NCI-H2107 treated with DMSO at 0.1 percent for 48 hours (cell line): ENCODE data around the gene RXFP4.
"Not testable (repeated sequence)": the region's sequence is repeated elsewhere in the genome, so short reads cannot be mapped to it uniquely, and the experiment has no call there.

ENCODE experiments used
- DNase-seq: peaks from one replicate; lab custom pipeline; 2025; ENCODE audit not compliant: unreplicated experiment; lab: John Stamatoyannopoulos, UW

Gene RXFP4

GRCh38 chr1:155929057-155929456 lies 12.4 kb upstream of the RXFP4 start:
- no peak for DNase-seq

GRCh38 chr1:155930725-155931124 lies 10.7 kb upstream of the RXFP4 start:
- DNase-seq: not testable (repeated sequence)

DNA sequence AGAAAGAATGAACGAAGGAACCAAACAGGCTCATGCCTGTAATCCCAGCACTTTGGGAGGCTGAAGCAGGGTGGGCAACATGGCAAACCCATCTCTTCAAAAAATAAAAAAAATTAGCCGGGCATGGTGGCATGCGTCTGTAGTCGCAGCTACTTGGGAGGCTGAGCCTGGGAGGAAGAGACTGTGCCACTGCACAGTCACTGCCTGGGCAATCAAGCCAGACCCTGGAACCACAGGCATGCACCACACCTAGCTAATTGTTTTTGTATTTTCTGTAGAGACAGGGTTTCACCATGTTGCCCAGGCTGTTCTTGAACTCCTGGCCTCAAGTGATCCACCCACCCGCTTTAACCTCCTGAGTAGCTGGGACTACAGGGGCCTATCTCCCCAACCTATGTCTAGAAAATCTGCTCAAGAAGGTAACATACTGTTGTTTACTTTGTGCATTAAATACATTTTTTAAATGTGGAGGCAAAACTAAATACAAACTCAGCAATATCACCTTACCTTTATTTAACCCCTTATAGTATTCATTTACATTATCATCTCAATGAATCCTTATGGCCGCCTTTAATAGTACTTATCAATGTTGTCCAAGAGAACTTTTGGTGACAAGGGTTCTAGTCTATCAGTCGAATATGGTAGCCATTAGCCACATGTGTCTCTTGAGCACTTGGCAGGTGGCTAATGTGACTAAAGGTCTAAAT lies 10.0 kb upstream of the RXFP4 start:
- DNase-seq: no peak

DNA sequence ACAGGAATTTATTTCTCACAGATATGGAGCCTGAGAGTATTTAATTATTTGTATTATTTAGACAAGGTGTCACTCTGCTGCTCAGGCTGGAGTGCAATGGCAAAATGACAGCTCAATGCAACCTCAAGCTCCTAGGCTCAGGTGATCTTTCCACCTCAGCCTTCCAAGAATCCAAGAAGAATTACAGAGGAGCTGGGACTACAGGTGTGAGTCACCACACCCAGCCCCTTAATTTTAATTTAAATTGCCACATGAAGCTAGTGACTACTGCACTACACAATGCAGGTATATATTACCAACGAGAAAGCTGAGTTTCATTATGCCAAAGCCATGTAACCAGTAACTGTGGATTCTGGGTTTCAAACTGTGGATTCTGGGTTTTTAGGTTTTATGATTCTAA lies 9.4 kb upstream of the RXFP4 start:
- no peak for DNase-seq

GRCh38 chr1:155932487-155932886 lies 9.0 kb upstream of the RXFP4 start:
- DNase-seq: no peak

DNA sequence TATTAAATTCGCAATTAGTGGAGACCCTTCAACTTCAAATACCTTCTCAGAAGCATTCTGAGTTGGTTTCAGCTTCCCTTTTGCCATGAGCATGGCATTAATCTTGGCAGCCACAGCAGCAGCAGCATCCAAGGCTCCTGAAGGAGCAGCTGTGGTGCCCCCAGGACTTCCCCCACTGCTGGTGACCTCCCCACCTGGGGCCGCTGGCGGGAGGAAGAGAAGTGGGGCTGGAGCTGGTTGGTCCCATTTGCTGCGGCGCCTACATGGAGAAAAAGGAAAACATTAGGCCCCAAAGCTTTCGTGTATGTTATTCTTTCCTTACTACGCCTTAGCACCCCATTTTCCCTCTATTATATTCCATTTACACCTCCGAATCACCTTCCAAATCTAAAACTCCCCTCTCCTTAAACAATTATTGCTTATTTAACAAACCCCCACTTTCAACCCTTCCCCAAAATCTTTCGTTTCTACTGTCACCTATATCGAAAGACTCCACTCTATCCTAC lies 7.8 kb upstream of the RXFP4 start:
- DNase-seq: no peak

DNA sequence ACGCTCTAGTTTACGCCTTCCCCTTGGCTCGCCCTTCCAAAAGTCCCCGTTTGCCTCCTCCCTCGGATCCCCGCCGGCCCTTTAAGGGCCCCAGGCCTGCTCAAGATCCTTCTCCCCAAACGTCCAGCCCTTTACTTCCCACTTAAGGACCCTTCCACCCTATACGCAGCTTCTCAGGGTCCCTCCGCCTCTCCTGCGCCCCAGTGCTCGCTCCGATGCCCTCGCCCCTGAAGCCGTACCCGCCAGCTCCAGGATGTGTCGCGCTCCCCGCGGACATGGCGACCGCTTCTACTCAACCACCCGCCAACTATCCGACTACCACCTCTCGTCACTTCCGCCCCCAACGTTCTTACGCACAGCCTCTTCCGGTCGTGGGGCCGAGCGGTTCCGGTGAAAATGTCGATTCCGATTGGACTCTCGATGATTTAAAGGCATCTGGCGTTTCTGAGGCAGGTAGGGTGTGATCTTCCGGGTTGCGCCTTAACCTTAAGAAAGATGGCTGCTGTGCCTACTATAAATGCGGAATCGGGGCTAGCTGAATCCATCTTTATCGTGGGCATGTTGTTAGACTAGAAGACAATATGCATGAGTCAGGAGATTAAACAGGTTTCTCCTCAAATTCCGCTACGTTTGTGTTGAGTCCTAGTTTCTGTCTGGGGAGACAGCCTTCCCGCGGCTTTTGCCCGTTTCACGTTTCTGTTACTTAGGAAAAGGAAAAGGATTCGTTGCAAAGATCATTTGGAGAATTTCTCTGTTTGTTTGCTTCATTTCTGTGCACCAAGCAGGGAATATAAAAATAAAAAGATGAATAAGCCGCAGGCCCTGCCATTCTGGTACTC lies 7.1 kb upstream of the RXFP4 start, which contains the start of gene KHDC4:
KHDC4 (minus strand) TSS at position 317 of the 839 bp plus-strand sequence; CDS start at position 277, 40 bp downstream.
- DNase-seq: peak; percentile 100

GRCh38 chr1:155934936-155935590 lies 6.4 kb upstream of the RXFP4 start:
- peak; percentile 59 for DNase-seq

DNA sequence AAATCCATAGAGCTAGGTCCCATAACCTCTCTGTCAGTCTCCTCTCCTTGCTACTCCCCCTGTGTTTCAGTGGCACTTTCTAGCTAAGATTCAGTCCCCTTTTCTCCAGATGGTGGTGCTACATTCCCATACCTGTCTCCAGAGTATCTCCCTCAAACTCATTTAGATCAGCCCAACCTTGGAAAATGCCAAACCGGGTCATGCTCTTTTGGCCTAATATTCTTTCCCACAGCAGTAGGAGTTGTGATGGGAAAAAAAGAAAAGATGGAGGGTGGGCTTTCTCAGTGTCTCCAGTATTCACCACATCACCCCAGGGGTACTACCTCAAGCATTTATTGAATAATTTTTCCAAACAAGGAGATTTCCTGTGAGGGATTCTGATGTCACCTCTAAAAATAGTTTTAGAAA lies 3.2 kb upstream of the RXFP4 start:
- peak; percentile 90 for DNase-seq

DNA sequence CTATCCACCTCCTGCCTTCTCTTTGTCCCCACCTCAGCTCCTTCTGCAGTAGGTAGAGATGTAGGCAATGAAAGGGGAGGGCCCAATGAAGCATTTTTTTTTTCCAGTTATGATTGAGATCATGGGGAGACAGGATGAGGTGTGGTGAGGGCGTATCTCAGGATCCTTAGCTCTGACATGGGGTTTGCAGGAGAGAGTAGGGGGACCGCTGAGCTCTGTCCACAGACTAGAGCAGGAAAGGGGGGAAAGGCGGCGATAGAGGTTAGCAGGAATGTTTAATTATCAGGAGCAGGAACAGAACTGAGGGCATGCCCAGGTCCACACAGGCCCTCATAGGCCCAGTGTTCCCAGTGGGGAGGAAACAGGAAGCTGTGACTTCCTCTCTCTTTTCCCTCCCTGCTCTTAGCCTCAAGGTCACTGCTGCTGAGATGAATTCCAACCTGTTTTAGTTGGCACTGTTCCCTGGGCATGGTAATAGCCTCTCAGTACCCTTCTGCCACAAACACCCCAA lies 901 bp upstream of the RXFP4 start:
- no peak for DNase-seq

DNA sequence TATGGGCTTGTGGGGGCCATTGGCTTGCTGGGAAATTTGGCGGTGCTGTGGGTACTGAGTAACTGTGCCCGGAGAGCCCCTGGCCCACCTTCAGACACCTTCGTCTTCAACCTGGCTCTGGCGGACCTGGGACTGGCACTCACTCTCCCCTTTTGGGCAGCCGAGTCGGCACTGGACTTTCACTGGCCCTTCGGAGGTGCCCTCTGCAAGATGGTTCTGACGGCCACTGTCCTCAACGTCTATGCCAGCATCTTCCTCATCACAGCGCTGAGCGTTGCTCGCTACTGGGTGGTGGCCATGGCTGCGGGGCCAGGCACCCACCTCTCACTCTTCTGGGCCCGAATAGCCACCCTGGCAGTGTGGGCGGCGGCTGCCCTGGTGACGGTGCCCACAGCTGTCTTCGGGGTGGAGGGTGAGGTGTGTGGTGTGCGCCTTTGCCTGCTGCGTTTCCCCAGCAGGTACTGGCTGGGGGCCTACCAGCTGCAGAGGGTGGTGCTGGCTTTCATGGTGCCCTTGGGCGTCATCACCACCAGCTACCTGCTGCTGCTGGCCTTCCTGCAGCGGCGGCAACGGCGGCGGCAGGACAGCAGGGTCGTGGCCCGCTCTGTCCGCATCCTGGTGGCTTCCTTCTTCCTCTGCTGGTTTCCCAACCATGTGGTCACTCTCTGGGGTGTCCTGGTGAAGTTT lies 550 bp downstream of the RXFP4 start:
- no peak for DNase-seq

DNA sequence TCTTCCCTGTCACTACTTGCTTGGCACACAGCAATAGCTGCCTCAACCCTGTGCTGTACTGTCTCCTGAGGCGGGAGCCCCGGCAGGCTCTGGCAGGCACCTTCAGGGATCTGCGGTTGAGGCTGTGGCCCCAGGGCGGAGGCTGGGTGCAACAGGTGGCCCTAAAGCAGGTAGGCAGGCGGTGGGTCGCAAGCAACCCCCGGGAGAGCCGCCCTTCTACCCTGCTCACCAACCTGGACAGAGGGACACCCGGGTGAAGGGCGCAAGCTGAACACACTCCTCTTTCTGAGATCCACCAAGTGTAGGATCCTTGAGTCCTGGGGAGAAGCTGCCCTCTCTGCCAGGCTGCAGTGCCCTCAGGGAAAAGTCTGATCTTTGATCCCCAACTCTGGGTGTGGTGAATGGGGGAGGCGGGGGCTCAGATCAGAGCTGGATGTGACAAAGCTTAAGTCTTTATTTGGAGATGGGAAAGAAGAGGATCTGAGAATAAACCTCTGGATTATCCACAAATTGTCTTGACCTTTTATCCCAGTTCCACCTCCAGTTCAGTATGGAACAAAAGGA lies 1.2 kb downstream of the RXFP4 start:
- no peak for DNase-seq

- DNase-seq: peak; percentile 36
Observed at GRCh38 chr1:155944444-155944799, 3.0 kb downstream of the RXFP4 start.

GRCh38 chr1:155946633-155947219 lies 5.3 kb downstream of the RXFP4 start:
- no peak for DNase-seq

DNA sequence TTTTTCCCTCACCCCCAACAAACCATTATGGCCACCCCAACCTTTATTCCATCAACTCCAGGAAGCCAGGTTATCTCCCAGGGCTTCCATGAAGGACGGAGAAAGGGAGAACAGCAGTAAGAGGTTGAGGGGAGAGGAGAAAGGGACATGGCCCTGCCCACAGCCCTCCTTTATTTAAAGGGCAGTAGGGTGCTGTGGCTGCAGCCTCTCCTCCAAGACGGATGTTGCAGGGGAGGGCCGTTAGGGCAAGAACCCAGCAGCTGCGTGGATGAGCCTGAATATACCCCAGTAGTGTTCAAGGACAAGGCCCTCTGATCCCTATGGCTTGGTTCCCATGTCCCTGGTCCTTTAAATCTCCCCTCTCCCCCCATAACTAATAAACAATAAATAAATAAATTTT lies 5.9 kb downstream of the RXFP4 start:
- DNase-seq: no peak

DNA sequence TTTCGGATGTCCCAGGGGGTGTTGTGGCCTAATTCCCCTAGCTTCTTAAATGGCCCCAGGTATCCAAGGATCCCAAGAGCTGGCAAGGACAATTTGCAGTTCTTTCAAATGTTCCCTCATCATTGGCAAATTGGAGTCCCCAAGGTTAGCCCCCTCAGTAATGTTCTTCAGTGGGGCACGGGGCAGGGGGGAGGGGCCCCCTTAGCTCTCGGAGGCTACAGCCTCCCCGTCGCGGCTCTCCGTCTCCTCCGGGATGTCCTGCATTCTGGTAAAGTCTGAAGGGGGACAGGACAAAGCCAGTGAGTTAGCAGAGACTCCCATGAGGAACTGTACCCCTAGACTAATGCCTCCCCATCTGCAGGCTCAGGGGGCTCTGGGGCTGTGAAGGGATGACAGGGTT lies 6.3 kb downstream of the RXFP4 start:
- no peak for DNase-seq

GRCh38 chr1:155950829-155951228 lies 9.4 kb downstream of the RXFP4 start:
- DNase-seq: no peak

GRCh38 chr1:155951753-155952504 lies 10.5 kb downstream of the RXFP4 start:
- no peak for DNase-seq

DNA sequence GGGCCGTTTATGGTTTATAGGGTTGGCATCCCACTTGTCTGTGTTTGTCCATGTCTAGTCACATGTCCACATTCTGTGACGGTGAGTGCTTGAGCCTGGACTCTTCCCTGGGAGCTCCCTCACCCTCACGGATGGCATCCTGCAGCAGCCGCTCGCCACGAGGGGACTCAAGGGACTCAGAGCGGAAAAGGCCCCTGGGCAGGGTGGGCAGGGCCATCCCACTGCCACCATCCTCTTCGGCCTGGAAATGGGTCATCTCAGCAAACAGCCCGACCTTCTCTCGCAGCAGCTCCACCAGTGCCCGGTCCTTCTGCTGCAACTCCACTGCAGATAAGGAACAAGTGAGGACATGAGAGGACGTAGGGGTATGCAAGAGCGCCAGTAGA lies 11.1 kb downstream of the RXFP4 start:
- no peak for DNase-seq
